Bone marrow (tissue), 2 donors: ENCODE results near the gene RNF175.

ENCODE experiments used
- DNase-seq, 2 donors: peaks; one replicate each; lab custom pipeline; 2025; lab: John Stamatoyannopoulos, UW

The RNF175 gene

DNA sequence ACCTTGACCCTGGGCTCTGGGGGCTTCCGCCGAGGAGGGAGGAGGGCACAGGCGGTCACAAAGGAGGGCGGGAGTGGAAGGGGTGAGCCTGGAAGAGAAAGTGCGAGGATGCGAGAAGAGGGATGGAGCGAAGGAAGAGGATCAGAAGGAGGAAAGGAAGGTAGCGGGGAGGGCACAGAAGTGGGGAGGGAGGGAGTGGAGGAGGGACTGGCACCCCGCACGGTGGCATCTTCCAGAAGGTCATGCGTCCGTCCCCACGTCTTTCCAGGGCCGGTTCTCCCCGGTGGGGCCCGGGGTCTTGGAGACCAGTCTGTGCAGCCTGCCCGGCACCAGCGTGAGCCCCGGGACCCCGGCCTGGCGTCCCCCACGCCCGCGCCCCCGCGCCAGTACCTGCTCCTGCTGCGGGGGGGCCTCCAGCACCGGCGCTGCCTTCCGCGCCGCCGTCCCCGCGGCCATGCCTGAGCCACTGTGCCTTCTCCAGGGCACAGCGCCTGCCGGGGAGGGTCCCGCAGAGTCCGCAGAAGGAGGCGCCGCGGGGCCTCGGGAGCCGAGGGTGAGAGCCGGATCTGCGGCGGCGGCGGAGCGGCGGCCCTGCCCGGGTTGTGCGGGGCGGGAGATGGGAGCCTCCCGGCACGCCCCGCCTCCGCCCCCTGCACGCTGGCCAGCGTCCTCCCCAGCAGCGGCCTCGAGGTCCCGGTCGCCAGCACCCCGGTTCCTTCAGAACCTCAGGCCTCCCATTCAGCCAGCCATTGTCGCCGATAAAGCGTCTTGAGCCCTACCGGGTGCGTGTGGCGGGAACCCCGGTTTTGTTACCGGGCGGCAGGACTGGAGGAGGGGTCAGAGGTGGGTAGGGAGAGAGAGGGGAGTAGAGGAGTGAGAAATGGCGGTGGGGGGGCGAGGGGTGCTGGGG lies at the start of gene RNF175:
Gene RNF175, minus strand, starts transcription at position 618 of the 910 bp plus-strand sequence. Its CDS starts 162 bp downstream, at position 456.
- DNase-seq: no peak

DNA sequence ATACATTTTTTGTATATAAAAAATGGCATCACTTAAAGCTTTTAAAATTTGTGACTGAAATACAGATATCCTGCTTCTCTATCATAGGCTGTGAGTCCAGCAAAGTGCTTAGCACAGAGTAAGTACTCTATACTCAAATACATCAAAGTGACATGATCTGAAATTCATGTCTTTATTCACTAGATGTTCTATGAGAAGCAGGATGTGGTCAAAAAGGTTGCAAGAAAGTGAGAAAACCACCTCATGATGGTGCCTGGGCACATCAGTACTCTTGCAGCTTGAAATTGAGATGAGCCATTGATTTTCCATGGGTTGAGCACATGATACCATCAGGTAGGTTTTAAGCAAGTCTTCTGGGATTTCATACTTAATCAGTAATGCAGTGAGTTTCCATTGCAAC lies 49.5 kb upstream of the RNF175 start:
- DNase-seq: no peak

DNA sequence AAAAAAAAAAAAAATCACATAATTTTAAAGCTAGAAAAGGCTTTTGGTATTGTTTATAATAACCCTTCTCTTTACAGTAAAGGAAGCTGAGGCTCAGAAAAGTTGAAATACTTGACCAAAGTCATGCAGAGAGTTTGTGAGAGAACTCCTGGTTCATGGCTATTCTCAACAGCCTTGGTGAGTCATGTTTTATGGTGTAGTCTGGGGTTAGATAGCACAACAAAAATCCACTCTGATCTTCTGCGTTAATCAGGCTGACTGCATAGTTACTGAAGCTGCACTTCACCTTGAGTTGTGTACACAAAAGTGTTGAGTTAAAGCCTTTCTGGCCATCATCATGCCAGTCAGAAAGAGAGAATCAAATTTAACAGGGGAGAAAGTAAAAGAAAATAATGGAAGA lies 48.4 kb upstream of the RNF175 start:
- no peak for DNase-seq

DNA sequence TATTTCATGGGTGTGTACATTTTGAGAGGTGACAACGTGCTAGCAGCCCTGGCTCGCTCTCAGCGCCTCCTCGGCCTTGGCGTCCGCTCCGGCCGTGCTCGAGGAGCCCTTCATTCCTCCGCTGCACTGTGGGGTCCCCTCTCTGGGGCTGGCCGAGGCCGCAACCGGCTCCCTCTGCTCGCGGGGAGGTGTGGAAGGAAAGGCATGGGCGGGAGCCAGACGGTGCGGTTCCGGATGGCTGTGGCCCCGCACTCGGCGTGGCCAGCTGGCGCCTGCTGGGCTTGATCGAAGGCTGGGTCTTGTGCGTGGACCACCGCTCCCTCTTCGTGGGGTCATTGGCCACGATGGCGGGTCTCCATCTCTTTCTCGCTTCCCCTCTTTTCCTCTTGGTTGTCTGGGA lies 46.2 kb upstream of the RNF175 start:
- no peak for DNase-seq

DNA sequence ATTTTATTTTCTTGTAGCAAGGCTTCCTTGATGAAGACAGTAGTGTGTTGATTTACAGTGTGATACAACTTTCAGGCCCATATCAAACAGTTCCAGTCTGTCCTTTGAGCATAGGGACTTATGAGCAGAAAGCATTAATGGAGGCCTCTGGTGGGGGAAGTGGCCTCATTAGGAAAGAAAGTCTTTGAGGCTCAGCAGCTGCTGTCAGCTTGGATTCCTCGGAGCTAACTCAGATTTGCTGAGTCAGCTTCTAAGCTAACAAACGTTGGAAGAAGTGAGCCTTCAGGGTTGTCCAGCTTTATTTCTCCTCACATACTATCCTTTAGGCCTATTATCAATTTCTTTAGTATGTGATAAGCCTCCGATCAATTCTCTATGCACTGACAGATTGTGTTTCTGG lies 44.9 kb upstream of the RNF175 start:
- no peak for DNase-seq

DNA sequence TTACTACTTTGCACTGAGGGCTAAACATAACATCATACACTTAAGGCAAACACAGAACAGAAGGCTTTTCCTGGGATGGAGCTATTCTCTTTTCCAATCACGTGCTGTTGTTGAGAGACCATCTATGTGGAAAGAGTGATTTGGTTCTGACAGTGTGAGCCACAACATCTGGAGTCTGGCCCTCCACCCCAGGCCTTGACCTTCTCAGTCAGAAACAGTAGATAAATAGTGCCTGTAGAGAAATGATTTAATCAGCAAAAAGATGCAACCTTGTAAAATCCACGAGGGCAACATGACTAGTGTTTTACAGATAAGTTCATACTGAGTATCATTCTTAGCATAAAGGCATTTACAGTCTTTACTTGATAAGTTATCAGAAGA lies 39.9 kb upstream of the RNF175 start:
- DNase-seq: no peak

DNA sequence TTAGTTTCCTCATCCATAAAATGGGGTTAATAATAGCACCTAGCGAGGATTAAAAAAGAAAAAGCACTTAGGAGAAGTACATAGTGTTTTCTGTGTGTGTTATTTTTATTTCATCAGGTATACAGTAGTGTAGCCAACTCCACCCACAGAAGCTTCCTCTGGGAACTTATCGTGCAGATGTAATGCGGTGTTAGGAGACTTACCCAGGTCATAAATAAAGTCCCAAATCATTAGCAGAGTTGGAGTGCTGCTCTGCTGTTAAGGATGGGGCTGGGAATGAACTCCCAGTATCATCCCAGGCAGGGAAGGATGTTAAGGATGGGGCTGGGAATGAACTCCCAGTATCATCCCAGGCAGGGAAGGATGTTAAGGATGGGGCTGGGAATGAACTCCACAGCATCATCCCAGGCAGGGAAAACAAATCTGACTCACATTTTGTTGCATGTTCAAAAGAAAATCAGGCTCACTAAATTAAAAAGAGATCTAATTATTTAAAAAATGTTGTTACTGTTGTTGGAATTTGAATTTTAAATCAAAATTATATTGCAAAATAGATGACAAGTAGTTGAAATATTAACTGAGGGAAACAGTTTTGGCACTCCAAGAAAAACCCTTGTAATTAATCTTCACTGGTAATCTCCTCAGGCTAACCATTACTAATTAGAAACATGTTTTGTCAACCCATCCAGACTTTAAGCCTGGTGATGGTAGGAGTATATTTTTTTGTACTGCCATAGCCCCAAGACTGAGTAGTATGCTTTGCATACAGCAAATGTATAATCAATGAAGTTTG lies 39.3 kb upstream of the RNF175 start:
- DNase-seq: no peak

DNA sequence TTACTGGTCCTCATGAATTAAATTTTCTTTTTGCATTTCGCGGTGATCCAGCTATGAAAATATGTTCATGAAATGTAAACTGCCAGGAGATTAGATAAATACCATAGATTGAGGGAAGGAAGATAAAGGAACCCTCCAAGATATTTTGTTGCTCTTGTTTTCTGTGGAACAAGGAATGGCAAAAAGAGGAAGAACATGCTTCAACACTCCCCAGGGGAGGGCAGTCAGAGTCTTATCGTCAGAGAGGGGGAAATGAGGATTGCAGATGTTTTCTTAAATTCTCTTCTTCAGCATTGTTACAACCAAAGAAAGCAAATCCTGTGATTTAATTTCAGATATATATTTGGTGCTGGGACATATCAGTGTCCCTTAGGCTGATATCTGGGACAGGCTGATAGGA lies 38.6 kb upstream of the RNF175 start:
- DNase-seq: no peak

DNA sequence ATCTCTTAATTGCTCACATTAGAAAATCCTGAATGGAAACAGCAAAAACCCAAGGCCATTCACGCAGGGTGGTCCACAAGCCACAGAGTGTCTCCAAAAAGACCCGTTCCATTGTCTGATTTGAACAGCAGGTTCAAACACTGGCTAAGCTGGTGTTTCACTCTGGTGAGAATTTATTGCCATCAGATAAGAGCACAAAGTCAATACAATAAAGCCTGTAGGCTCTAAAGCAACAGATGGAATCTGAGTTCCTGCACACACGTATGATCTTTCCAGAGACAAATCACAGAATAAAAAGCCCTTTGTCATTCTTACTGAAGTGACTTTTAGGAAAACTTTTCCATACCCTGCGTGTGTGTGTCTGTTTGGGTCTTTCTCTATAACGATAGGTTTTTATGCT lies 34.2 kb upstream of the RNF175 start:
- DNase-seq: no peak

DNA sequence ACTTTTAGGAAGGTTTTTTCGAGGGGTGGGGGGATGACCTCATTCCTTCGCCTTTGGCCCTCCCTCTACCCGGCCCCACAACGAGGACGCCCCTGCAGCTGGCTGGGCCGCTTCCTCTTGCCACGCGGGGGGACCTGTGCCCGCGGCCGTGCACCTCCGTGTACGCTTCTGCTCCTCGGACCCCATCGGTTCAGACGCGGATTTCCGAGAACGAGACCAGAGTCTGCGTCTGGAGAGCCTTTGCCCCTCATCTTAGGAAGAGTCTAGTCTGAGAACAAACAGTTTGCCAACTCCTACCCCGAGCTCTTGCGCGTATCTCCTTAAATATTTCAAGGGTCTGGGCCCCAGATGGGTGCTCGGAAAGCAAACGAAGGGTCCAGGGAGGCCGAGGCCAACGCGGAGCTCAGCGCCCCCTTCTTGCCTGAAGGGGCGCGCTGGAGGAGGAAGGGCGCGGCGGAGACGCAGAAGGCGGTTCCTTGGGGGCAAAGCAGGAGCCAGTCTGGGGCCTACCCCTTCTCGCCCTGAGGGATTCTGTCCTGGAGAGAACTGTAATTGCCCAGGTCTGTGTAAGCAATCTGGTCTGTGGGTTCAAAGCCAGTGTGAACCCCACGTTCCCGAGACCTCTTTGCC lies 32.9 kb upstream of the RNF175 start:
- DNase-seq: no peak

DNA sequence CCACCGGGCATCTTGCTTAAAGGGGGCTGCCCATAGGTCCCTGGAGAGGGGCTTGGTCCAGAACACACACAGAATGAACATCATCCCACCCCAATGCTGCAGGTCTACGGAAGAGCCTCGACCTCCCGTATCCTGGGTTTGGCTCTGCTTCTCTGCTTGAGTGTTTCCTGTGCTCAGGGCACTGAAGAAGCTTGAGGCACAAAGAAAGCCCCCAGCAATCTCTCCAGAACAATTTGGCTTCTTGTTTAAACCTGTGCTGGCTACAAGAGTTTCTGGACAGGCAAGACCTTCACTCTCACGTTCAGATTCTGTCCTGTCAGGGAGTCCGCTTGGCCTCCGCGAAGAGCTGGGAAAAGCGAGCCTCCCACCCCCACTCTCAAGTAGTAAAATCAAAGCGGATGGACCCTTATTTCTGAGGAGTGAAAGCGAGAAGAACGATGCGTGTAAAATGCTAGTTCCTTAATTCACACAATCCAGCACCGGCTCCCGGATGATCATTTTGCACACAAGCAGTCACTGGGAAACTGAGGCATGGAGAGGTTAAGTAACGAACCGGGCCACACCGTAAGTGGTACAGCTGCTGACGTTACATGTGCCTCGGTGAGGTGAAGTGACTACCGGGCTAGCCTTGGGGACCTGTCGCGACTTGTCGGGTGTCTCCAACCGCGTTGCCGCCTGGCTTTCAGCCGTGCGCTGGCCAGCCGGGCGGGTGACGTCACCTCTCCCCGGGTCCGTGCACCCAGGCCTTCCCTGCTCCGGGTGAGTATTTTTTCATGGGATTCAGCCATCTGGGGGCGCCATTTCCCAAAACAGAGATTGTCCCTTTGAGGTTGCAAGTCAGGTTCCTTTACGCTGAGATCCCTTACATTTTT lies 32.2 kb upstream of the RNF175 start:
- peak in 1 of 2 donors; percentile 41 for DNase-seq

DNA sequence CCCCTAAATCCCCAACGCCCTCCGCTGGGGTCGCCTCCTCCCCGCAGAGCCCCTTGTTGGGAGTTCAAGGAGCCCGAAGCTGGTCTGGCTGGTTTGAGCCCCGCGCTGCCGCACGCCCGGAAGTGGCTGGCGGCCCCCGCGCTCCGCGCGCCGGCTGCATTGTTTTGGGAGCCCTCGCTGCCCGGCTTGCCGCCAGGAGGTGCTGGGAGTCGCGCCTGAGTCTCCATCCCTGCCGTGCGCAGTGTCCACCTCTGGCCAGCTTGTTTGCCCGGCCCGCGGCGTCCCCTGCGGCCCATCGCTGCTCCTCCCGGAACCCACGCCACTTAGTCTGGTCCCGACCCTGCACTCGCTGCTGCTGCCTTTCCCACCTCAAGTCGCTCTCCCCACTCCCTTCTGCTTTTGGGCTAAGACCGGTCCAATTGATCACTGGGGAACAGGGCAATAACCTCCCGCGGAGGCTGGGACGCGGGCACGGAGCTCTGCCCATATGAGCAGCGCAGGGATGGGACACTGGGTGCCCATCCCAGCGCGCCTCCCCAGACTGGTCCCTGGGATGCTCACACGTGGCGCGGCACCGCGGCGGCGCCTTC lies 31.2 kb upstream of the RNF175 start:
- DNase-seq: peak in 1 of 2 donors; percentile 11

DNA sequence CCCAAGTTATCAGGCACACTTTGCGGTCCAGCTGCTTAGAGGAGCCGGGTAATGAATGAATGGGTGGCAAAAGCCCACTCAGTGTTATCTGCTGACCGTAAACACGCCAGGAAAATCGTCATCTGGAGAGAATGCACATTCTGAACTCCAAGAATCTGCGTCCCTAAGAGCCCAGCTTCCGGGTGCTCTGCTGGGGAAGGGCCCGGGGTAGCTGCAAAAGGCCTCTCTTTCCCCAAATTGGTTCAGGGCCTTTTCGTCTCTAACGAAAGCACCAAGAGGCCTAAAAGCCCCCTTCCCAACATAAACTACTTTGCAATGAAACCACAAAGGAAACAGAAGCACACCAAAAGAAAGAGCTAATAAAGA lies 30.7 kb upstream of the RNF175 start:
- no peak for DNase-seq

DNA sequence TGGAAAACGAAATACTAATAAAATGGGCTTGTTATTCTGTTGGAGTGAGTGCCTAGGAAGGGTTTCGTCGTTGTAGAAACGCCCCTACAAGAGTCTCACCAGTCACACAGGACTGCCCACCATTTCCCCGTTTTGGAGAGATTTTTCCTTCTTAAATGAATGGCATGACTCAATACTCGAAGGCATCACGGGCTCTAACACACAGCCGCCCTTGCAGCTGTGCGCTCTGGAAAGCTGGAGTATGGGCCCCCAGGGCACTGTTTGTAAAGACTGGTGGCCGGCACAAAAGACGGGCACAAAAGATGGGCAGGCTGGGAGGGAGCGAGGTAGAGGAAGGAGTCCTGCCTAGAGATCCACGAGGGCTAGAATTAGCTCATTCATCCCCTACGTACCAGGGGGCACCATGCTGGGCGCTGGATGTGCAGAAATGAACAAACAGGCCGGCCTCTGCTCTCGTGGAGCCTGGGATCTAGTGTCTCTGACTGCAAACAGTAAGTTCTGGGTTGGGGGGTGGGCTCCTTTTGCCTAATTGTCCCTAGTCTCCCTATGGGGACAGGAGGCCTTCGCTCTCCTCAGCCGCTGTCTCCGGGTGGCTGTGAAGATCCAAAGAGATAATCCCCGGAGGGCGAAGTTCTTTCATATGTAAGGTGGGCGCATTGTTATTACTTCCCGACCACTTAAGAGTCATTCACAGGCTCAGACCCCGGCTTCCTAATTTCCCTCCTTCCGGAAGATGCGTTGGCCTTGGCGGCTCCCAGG lies 30.1 kb upstream of the RNF175 start:
- peak in 1 of 2 donors; percentile 8 for DNase-seq

DNA sequence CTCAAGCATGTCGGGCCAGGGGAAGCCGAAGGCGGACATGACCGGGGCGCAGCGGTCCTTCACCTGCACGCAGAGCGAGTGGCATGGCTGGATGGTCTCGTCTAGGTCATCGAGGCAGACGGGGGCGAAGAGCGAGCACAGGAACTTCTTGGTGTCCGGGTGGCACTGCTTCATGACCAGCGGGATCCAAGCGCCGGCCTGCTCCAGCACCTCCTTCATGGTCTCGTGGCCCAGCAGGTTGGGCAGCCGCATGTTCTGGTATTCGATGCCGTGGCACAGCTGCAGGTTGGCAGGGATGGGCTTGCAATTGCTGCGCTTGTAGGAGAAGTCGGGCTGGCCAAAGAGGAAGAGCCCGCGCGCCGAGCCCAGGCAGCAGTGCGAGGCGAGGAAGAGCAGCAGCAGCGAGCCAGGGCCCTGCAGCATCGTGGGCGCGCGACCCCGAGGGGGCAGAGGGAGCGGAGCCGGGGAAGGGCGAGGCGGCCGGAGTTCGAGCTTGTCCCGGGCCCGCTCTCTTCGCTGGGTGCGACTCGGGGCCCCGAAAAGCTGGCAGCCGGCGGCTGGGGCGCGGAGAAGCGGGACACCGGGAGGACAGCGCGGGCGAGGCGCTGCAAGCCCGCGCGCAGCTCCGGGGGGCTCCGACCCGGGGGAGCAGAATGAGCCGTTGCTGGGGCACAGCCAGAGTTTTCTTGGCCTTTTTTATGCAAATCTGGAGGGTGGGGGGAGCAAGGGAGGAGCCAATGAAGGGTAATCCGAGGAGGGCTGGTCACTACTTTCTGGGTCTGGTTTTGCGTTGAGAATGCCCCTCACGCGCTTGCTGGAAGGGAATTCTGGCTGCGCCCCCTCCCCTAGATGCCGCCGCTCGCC lies 28.8 kb upstream of the RNF175 start, which contains the start of gene SFRP2:
Gene SFRP2, minus strand, starts transcription at position 671 of the 864 bp plus-strand sequence. Its CDS starts 248 bp downstream, at position 423.
- peak in 1 of 2 donors; percentile 37 for DNase-seq

DNA sequence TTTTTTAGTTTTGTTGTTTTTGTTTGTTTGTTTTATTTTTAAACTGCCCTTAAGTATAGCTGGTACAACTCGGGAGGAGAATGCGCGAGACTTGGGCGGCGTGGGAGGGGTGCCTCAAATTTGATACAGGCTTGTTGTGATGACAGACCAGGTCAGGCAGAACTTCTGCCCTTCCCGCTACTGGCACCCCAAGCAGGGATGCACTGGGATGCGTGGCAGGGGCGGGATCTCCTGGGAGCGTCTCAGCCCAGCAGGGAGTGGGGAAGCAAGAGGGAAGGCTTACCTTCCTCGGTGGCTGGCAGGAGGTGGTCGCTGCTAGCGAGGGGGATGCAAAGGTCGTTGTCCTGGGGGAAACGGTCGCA lies 28.2 kb upstream of the RNF175 start:
- DNase-seq: no peak

DNA sequence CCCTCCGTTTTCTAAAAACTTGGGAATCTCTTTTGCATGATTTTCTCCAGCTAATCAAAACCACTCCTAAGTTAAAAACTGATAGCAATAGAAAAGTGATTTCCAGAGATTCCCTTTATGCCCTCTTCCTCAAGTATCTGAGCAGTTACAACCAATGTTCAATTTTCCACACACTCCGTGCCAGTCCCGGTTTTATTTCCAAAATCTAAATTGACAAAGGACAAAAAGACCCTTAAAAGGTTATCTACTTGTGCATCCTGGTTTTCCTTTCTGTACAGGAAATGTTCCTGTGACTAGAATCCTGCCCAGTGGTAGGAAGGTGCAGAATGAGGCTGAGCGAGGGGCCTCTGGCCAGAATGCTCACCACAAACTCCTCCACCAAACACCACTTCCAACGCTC lies 27.8 kb upstream of the RNF175 start:
- DNase-seq: no peak

DNA sequence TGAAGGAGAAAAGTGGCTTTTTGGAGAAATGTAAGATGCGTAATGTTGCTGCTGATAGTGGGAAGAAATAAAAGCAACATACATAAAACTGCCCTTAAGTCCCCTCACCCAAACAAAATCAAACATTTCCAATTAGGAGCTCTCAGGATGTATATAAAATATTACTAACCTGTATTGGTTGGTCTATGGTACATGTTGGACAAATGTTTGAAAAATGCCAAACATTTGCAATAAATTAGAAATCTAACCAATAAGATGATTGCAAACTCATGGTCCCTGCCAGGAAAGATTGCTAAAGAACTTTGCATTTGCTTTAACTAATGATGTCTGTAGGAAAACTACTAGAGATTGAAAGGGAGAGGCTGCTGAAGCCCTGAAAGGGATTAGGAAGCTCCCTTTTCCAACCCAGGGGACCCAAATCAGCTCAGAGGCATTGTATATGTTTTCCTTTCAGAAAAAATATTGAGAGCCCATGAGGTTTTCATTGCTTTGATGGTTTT lies 27.3 kb upstream of the RNF175 start:
- no peak for DNase-seq
